Tongue (tissue), 2 donors: ENCODE measurements around the gene EEF1A1. TPM values are rescaled to one million over a fixed set of nuclear protein-coding genes. Genes with fewer than 3 reads are reported as not detected.
"Not testable (repeated sequence)": the region's sequence is repeated elsewhere in the genome, so short reads cannot be mapped to it uniquely, and the experiment has no call there.

ENCODE experiments used
- DNase-seq: peaks from one replicate; pipeline ENCODE4 v3.0.0-alpha.2; 2015
- total RNA-seq: library from RNA; depleted of rRNA; stranded (reverse); fragments of >200 nt; gene quantifications from one replicate; pipeline ENCODE4 v1.2.3, GENCODE V29; 2014

EEF1A1 gene
- total RNA-seq, 1 donor from 2014 or later = 17,231 TPM

DNA sequence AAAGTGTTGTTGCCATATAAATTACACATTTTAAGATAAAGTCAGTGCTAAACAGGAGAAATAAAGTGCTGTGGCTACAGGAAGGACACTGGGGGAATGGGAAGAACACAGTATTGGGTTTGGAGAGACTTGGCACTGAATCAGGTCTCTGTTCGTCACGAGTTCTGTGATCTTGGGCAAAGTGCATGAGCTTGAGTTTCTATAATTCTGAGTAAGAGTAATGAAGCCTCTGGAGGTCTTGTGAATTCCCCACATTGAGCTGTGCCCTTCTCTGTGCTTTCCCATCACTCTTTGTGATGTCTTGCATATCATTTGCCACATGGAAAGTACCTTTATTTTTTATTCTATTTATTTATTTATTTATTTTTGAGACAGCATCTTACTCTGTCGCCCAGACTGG lies 16.8 kb upstream of the EEF1A1 start:
- no peak for DNase-seq

GRCh38 chr6:73534628-73535027 lies 13.8 kb upstream of the EEF1A1 start:
- DNase-seq = no peak

GRCh38 chr6:73532293-73532692 lies 11.5 kb upstream of the EEF1A1 start:
- no peak for DNase-seq

DNA sequence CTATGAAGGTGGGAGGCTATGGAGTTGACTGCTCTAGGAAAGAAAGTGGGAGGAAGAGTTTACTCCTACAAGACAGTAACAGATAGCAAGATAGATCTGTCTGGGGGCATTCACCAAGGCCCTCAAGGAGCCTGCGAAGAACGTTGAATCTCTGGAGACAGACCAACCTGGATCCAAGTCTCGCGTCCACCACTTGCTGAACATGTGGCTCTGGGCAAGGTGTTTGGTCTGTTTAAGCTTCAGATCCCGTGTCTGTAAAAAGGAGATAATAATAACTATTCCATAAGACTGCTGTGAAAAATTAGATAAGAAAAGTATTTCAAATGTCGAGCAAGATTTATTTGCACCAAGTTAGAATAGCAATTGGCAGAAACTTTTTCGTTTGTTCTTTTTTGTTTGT lies 8.1 kb upstream of the EEF1A1 start:
- DNase-seq = no peak

DNA sequence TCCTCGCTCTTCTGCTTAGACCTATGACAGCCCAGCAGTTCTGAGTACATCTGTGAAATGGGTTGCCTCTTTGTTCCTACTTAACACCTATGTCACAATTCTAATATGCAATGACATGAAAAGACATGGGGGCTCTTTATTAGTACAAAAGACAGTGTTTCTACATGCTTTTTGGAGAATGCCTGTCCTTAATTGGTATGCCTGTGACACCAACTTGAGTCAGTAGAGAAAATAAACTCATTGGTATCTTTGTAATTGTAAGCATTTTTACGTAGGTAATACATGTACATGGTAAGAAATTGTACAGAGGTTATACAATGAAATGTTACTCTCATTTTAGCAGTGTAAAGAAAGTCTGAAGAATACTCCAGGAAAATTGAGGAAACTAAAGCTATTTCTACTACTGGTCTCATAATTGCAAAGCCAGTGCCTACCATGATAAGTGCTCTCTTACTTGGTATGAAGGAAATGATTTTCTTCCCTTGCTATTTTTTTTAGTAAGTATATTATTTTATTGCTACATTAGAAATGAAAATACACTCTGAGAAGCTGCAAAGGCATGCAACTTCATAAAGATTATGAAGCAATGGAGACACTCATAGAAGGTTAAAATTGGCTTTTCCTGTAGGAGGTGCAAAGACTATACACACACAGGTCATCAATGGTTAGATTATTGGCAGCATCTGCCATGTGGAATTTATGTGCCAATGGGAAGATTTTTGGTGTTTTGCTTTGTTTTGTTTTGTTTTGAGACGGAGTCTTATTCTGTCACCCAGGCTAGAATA lies 4.9 kb upstream of the EEF1A1 start:
- DNase-seq = no peak

GRCh38 chr6:73523434-73524123 lies 2.7 kb upstream of the EEF1A1 start:
- peak; percentile 73 for DNase-seq

DNA sequence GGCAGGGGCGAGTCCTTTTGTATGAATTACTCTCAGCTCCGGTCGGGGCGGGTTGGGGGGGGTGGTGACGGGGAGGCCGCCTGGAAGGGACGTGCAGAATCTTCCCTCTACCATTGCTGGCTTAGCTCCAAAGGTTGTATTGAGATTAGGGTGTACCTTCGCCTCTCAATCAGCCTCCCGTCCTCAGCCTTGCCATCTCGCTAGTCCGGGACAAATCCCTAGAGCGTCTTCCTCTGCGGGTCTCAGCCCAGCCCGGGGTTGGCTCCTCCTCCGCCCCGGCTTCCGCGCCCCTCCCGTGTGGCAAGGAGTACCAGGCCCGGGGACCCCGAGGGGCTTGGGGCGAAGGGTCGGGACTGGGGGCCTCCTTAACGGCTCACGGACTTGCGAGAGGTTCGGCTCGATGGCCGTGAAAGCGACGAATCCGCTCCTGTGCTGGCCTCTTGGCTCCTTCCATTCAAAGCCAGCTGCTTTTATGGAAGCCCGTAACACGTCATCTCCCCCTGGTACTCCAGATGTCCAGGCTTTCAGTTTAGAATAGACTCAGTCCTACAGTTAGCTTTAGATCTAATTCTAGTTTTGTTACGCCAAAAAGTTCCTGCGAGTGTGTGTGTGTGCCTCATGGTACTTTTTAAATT lies 636 bp upstream of the EEF1A1 start:
- peak; percentile 94 for DNase-seq

- peak; percentile 79 for DNase-seq
Observed at GRCh38 chr6:73519926-73520687, 725 bp downstream of the EEF1A1 start.

DNA sequence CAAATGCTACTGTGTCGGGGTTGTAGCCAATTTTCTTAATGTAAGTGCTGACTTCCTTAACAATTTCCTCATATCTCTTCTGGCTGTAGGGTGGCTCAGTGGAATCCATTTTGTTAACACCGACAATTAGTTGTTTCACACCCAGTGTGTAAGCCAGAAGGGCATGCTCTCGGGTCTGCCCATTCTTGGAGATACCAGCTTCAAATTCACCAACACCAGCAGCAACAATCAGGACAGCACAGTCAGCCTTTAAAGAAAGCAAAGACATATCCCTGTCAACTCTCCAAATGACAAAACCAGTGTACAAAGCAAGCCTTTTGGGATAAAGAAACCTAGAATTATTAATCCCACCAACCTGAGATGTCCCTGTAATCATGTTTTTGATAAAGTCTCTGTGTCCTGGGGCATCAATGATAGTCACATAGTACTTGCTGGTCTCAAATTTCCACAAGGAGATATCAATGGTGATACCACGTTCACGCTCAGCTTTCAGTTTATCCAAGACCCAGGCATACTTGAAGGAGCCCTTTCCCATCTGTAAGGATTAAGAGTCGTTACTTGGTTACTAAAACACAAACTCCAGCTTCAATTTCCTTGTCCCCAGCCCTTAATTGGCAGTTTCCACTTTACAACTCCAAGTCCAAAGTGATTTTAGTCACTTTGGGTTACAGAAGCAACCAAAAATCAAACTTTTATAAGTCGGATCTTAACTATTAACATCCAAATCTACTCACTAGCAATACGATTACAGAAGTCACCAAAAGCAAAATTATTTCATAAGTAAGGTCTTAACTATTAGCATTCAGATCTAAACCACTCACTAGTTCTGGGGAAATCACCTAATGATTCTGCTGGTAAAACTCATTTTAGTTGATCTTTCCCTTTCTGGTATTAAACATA lies 1.6 kb downstream of the EEF1A1 start:
- not testable (repeated sequence) for DNase-seq

DNA sequence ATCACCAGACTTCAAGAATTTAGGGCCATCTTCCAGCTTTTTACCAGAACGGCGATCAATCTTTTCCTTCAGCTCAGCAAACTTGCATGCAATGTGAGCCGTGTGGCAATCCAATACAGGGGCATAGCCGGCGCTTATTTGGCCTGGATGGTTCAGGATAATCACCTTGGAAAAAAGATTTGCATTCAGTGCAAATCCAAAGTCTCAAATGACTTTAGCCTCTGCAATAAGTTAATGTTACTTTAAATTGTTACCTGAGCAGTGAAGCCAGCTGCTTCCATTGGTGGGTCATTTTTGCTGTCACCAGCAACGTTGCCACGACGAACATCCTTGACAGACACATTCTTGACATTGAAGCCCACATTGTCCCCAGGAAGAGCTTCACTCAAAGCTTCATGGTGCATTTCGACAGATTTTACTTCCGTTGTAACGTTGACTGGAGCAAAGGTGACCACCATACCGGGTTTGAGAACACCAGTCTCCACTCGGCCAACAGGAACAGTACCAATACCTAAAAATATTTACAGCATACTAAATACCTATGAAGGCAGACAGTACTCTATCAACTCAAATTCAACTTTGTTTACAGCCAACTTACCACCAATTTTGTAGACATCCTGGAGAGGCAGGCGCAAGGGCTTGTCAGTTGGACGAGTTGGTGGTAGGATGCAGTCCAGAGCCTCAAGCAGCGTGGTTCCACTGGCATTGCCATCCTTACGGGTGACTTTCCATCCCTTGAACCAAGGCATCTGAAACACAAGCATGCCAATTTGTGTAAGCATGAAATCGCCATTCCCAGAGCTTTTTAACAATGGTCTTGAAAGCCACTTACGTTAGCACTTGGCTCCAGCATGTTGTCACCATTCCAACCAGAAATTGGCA lies 2.5 kb downstream of the EEF1A1 start:
- DNase-seq = peak; percentile 48

DNA sequence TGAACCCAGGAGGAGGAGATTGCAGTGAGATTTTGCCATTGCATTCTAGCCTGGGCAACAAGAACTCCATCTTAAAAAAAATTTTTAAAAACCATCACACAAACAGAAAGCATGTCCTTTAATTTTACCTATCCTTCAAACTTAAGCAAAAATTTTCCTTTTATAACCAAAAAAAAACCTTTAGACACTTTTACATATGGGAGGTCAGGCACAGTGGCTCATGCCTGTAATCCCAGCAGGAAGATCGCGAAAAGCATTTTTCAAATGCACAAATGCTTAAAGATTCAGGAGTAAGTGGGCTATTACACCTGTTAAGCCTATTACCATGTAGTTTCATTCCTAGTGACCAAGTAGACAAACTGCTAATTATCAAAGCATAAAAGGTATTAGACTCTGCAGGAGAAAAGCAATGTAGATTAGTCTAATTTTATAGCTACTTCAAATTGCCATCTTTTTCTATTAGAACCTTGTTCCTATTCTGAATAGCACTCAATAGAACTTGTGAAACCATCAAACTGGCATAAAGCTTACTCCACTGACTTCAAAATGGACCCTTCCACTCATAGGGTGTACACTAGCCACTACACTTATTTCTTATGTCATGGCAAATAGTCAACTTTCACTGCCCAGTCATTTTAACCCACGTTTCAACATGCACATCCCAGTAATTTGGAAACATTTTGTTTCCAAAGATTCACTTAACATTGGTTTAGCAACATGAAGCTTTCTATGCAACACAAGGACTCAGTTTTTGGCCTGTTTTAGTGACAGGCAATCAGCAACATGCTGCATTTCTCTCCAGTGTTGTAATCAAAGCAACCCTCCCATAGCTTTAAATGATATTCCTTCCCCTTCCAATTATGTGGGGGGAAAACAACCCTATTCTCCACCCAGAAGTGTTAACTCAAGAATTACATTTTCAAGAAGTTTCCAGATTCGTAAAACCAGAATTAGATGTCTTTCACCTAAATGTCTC lies 4.0 kb downstream of the EEF1A1 start:
- DNase-seq = no peak

DNA sequence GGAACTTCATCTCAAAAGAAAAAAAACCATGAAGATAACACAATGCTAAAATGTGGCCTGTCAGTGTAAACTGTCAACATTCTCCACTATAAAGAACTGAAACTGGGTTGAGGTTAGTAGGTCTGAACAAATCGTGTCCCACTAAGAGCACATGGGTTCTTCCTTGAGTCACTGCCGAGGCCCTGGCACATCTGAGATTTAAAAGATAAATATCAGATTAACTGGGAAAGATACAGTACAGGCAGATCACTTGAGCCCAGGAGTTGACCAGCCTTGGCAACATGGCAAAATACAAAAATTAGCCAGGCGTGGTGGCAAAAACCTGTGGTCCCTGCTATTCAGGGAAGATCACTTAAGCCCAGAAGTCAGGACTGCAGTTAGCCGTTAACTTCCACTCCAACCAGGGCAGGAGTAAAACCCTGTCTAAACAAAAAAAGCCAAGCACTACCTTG lies 5.6 kb downstream of the EEF1A1 start:
- no peak for DNase-seq

GRCh38 chr6:73514746-73515110 lies 6.1 kb downstream of the EEF1A1 start:
- DNase-seq = no peak

GRCh38 chr6:73513496-73513854 lies 7.4 kb downstream of the EEF1A1 start:
- no peak for DNase-seq

DNA sequence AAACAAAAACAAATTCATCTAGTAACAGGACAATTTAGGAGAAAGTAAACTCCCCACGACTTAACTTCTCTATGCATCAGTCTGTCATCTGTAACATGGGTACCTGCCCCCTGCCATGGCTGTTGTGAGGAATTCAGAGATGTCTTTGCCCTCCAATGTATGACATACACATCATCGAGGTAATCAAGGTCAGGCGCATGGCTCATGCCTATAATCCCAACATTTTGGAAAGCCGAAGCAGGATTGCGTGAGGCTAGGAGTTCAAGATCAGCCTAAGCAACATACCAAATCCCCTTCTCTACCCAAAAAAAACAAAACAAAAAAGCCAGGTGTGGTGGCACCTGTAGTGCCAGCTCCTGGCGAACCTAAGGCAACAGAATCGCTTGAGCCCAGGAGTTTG lies 9.0 kb downstream of the EEF1A1 start:
- DNase-seq = no peak

DNA sequence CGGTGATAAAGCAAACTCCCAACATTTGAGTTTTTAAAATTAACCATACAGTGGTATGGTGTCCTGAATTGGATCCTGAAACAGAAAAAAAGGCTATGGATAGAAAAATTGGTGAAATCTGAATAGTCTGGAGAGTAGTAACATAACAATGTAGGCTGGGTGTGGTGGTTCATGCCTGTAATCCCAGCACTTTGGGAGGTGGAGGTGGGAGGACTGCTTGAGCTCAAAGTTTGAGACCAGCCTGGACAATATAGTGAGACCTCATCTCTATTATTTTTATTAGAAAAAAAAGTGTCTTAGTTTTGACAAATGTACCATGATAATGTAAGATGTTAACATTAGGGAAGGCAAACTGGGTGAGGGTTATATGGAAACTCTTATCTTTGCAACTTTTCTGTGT lies 11.0 kb downstream of the EEF1A1 start:
- no peak for DNase-seq

- no peak for DNase-seq
Observed at GRCh38 chr6:73508776-73509175, 12.1 kb downstream of the EEF1A1 start.

DNA sequence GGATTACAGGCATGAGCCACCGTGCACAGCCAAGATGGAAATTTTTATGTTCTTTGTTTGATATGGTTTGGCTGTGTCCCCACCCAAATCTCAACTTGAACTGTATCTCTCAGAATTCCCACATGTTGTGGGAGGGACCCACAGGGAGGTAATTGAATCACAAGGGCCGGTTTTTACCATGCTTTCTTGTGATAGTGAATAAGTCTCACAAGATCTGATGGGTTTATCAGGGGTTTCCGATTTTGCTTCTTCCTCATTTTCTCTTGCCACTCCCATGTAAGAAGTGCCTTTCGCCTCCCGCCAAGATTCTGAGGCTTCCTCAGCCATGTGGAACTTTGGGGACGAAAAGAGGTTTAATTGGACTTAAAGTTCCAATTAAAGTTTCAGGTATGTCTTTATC lies 14.6 kb downstream of the EEF1A1 start:
- DNase-seq = no peak

DNA sequence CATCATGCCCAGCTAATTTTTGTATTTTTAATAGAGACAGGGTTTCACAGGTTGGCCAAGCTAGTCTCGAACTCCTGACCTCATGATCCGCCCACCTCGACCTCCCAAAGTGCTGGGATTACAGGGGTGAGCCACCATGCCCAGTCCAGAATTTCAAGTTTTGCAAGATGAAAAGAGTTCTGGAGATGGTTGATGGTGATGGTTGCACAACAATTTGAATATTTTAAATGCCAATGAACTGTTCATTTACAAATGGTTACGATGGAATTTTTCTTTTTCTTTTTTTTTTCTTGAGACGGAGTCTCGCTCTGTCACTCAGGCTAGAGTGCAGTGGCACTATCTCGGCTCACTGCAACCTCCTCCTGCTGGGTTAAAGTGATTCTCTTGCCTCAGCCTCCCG lies 15.1 kb downstream of the EEF1A1 start:
- DNase-seq = not testable (repeated sequence)
